NCI-H2081 (cell line): ENCODE measurements around the gene GPR156.
"Not testable (repeated sequence)": the region's sequence is repeated elsewhere in the genome, so short reads cannot be mapped to it uniquely, and the experiment has no call there.

ENCODE experiments used
- DNase-seq, 2 experiments: peaks; one replicate each; lab custom pipeline; 2025; lab: John Stamatoyannopoulos, UW

Gene GPR156

DNA sequence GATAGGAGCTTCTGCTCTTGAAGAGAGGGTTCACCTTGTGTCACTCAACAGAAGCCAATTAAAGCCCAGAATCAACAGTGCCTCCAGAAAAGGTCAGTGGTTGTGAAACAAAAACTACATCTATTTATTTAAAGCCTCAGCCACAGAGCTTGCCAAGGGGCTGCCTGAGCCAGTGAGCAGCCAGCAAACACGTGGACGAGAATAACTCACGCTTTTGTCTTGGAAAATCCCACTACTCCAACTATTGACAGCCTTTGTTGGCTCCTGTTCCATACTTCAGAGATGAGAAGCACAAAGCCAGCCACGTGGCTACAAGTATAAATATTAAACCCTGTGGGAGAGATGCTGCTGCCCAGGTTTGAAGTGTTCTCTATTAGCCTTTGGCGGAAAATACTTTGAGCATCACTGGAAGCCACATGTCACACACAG, 10.3 kb downstream of the GPR156 start:
- DNase-seq: peak in 1 of 2 experiments; percentile 33

DNA sequence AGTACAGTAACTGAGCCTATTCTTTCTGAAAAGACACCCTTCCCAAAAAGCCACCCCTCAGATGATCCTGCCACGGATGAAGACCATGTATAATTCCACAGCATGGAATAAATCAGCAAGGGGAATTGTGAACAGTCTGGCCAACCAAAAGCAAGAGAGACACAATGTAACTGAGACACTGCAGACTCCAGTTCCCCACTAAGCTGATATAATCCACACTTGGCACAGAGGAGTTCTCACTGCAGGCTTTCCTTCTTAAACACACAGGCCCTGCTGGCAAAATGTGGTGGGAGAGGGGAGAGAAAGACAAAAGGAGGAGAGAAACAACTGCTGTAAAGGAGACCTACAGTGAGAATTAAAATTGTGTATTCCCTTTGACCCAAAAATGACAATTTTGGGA, 12.7 kb downstream of the GPR156 start:
- no peak for DNase-seq

DNA sequence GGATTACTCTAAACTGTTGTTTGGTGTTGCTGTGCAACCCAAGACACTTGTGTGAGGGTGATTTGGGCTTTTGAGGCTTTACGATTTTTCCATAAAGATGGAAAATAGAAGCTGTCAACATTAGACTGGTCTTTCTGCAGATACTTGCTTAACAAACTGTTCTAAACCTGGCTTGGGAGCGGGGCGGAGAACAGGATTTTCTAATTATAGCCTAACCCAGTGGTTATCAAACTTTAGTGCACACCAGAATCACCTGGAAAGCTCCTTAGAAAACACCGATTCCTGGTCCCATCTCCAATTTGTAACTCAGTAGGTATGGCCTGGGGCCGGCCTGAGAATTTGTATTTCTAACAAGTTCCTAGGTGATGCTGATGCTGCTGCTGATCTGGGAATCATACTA, 19.0 kb downstream of the GPR156 start:
- no peak for DNase-seq

DNA sequence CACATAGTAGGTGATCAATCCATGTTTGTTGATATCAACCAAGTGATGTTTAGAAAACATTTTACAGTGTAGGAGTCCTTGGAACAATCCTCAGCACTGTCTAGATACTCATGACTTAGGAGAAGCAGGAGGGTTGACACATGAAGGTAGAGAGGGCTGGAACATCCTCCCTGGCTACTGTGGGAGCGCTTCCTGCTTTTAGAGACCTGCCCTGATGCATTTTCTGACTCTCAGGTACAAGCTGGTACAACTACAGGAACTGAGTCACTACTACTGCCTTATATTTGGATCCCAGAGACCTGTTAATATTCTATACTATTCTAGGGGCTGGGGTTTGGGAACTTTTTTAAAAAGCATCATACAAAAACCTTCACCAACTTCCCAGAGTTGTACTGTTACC, 20.1 kb downstream of the GPR156 start:
- DNase-seq: no peak

DNA sequence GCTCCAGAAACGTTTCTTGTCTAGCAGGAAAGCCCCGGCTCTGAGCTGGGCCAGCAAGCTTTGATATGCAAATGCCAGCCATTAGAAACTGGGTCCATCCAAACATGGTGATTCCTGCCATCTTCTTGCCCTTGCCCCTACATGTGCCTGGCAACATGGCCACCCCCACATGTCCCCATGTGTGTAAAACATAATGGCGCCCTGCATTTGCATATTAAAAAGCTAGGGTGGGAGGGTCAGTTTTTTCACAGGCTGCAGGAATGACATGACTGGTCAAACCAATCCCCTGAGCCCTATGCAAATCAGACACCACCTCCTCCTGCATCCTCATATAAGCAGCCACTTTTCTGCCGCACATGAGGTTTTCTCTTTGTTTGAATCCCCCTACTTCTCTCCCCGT, 21.2 kb downstream of the GPR156 start:
- no peak for DNase-seq

DNA sequence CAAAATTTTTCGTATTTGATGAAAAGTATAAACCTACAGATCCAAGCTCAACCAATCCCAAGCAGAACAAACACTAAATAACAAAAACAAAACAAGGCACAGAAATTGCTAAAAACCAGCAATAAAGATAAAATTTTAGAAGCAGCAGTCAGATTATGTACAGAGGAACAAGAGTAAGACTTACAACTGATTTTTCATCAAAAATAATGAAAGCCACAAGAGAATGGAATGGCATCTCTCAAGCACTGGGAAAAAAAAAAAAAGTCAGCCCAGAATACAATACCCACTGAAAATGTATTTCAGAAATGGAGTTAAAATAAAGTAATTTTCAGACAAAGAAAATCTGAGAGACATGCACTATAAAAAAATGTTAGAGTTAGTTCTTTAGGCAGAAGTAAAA, 27.0 kb downstream of the GPR156 start:
- DNase-seq: no peak

DNA sequence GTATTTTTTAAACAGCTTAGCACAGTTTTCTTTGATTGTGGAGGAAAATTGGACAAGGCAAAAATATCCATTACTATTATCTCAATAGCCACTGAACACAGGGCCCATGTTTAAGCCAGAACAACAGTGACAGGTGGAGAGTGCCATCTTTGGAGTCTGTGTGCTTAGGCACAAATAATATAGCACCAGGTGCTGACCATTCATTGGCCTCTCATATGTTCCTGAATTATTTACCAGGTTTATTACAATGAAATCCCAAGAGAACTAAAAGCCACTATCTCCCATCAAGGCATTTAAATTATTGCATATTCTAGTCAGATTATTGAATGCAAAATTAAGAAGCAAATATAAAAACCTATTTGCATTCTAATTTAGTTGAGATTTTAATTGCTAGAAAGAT, 39.6 kb downstream of the GPR156 start:
- DNase-seq: peak in 1 of 2 experiments; percentile 10

DNA sequence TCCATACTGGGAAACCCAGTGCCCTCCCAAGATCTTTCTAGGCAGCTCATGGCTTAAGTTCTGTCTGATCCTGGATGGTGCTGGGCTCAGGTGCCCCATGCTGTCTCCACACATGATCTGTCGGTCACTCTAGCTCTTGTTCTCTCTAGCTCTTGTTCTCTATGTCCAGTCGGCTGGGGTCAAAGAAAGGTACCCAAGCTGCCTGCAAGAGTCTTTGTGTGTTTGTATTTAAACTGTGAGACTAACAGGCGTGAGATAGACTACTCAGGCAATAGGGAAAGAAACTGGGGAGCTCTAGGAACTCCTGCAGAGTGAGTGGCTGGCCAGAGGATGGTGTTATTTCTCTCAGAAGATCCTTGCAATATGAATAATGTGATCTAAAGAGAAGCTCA, 40.2 kb downstream of the GPR156 start:
- peak in 1 of 2 experiments; percentile 26 for DNase-seq

DNA sequence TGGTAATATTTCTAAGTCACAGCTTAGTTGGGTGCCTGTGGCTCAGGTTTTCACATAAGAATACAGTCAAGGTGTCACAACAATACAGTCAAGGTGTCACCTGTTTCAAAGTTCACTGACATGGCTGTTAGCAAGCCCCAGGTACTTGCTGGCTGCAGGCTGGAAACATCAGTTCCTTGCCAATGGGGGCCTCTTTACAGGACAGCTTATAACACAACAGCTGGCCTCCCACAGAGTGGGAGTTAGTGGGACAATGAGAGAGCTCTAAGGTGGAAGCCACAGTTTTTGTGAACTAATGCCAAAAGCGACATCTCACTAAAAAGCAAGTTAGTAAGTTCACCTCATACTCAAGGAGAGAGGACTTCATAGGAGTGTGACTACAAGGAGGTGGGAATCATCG, 45.4 kb downstream of the GPR156 start:
- no peak for DNase-seq

DNA sequence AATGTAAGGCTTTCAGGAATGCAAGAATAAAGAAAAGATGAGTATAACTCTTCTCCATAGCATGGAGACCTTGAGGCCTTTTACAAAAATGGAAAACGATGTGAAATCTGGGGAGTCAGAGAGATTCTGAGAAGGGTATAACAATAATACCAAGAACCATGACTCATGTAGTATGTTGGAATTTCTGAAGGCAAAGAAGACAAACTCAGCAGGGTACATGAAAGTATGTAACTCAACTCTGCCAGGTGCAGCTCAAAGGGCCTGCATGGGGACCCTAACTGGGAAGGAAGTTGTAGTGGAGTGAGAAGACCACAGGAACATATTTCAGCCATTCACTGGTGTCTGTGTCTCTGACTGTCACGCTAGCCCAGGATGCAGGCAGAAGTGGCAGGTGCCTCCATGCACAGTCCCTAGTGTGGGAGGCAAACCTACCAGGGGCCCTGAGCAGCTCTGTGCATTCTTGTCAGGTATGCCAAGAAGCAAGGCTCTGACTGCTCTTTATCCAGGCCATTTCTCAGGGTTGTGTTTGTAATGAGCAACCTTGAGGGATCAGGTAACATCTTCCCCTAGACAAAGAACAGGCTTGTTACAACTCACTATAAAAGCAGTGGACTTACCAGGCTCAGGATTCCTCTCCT, 57.2 kb downstream of the GPR156 start:
- DNase-seq: no peak

DNA sequence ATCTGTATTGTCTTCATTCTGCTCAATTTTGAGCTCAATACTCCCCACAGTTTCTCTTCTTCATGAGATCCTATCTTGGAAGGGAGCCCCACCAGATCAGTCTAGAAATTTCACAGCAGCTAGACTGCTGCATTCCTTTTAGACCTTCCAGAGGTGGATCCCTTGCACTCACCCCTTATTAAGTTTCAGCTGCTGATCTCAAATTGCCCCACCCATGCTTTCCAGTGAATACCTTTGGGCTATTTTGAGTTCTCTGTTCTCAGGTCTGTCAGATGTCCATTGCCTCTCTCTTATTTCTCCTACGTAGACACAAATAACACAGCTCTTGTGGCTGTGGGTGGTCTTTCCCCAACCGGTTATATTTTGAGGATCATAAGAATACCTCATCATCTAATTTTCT, 60.8 kb downstream of the GPR156 start:
- DNase-seq: no peak

DNA sequence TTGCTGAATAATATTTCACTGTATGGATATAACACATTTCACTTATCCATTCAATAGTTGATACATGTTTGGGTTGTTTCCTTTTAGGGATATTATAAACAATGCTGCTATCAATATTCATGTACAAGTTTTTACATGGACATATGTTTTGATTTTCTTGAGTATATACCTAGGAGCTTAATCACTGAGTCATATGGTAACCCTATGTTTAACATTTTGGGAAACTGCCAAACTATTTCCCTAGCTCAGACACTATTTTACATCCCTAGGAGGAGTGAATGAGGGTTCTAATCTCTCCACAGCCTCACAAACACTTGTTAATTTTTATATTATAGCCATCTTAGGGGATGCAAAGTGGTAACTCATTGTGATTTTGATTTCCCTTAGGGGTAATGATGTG, 66.0 kb downstream of the GPR156 start:
- DNase-seq: no peak

DNA sequence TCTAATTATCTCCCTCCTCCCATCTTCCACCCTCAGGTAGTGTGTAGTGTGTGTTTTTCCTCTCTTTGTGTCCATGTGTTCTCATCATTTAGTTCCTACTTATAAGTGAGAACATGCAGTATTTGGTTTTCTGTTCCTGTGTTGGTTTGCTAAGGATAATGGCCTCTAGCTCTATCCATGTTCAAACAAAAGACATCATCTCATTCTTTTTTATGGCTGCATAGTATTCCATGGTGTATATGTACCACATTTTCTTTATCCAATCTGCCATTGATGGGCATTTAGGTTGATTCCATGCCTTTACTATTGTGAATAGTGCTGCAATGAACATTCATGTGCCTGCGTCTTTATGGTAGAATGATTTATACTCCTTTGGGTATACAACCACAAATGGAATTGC, 68.4 kb downstream of the GPR156 start:
- not testable (repeated sequence) for DNase-seq

DNA sequence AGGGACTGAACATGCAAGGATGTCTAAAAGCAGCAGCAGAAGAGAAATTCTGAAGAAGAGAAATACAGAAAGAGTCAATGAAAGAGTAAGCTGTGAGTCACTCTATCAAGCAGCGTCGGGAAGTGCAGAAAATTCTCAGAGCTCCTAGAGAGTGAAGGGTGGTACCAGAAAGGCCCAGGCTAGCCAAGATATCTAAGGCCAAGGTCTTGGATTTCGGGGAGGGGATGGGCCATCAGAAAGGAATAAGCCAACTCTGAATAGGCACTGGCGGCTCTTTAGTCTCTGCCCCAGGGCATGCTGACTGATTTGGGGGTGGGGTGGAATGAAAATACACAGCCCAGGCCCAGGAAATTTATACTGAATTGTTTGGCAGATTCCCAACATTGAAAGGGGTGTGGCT, 70.8 kb downstream of the GPR156 start:
- peak in 1 of 2 experiments; percentile 24 for DNase-seq

DNA sequence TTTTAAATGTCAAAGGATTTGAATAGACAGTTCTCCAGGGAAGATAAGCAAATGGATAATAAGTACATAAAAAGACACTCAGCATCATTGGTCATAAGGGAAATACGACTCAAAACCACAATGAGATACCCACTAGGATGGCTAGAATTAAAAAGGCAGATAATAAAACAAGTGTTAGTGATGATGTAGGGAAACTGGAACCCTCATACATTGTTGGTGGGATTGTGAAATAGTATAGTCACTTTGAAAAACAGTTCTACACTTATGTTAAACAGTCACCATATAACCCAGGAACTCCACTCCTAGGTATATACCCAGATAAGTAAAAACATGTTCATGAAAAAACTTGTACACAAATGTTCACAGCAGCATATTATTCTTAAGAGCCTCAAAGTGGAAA, 72.5 kb downstream of the GPR156 start:
- DNase-seq: no peak

DNA sequence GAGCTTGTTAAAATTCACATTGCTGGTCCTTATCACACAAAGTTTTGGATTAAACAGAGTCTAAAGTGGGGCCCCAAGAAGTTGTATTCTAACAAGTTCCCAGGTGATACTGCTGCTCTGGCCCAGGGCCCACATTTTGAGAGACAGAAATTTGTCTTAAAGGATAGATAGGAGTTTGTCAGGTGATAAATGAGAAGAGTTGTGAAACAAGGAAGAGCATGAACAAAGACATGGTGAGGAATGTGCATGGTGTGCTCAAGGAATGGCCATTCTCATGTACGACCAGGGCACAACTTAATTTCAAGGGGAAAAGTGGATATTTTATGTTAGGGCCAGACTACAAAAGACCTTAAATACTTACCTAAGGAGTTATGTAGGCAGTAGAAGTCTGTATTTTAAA, 75.6 kb downstream of the GPR156 start:
- no peak for DNase-seq

DNA sequence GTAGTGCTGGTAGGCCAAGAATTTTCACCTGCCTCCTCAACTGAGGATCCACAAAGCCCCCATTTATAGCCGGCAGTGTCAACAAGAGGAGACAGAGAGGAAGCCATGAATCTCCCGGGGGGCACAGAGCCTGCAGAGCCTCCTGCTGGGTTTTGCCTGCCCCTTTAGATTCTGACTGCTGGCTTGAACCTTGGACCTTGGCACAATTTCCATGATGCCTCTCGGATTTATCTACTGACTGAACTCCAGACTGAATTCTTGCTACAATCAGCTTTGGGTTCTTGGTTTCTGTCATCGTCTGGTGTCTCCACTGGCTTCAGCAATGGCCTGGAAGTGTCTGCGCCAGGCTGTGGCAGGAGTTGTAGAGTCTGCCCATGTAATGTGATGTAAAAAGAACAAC, 80.7 kb downstream of the GPR156 start:
- DNase-seq: no peak

DNA sequence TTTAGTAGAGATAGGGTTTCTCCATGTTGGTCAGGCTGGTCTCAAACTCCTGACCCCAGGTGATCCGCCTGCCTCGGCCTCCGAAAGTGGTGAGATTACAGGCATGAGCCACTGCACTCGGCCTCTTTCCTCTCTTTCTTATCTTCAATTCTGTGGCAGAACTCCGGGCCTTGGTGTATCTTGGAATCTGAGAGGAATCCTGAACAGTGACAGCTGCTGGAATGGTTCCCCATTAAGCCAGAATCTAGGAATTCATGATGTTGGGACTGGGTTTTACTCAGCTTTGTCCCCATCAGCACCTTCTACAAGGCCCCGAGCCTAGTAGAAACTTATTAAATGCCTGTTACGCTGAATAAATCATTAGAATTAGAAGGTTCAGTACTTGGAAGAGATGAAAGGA, 81.4 kb downstream of the GPR156 start:
- DNase-seq: no peak

DNA sequence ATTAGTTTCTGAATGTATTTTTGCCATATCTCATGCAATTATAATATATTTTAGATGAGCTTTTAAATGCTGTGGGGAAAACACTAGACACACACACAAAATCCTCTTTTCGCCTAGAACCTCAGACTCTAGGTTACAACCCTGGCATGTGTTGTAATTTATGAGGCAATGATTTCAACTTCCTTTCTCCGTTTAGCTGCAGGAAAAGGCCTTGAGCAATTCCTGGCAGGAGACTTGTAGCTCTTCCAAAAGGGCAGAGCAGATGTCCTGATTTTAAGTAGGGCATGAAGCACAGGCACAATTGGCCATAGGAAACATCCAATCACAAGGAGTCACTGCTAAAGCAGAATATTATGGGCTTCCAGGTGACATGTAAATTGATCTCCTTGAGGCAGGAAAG, 82.0 kb downstream of the GPR156 start:
- DNase-seq: peak in 1 of 2 experiments; percentile 64

DNA sequence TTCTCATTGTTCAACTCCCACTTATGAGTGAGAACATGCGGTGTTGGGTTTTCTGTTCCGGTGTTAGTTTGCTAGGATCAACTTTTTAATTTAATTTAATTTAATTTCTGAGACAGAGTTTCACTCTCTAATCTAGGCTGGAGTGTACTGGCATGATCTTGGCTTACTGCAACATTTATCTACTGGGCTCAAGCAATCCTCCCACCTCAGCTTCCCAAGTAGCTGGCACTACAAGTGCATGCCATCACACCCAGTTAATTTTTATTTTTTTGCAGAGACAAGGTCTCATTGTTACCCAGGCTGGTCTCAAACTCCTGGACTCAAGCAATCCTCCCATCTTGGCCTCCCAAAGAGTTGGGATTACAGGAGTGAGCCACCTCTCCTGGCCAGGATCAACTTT, 82.7 kb downstream of the GPR156 start:
- DNase-seq: no peak

DNA sequence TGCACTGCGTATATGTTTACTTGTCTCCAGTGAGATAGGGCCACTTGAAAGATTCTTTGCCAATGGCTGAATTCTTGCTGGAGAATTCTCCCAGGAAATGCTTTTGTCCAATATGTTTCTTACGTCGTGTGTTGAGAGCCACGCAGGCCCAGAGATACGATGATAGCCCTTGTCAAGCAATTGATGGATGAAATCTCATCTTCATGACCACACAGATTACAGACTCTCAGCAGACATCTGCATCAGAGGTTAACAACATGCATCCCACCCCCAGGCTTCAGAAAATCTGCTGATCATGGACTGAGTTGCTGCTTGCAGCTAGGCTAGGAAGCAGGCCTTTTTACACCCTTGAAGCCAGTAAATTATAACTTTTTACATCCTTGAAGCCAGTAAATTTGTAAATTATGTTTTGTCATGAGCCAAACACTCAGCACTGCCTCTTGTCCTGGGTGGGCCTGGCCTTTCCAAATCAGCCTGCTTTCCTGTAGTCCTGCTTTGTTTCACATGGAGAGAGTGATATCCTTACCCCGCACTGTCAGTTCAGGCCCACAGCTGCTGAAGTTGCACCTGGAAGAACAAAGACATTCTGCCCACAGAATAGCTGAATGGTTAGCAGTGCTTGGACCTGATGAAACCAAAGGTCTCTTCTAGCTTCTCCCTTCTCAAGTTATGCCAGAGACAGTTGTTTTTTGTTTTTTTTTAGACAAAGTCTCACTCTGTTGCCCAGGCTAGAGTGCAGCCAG, 84.4 kb downstream of the GPR156 start:
- no peak for DNase-seq

DNA sequence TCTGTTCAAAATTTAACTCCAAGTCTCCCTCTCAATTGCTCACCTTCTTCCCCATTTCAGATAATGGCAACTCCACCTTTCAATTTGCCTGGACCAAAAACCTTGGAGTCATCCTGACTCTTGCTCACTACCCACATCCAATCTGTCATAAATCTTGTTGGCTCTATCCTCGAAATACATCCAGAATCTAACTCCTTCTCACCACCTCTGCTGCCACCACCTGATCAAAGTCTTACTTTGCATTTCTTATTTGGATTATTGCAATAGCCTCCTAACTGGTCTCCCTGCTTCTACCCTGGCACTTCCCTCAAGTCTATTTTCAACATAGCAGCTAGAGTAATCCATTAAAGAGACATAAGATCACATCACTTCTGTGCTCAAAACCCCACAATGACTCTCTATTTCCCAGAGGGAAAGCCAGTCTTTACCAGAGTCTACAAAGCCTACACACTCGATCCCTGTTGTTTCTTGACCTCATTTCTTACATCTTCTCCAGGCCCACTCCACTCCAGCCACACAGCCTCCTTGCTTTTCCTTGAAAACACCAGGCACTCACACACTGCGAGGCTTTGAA, 86.6 kb downstream of the GPR156 start:
- peak in 1 of 2 experiments; percentile 27 for DNase-seq

DNA sequence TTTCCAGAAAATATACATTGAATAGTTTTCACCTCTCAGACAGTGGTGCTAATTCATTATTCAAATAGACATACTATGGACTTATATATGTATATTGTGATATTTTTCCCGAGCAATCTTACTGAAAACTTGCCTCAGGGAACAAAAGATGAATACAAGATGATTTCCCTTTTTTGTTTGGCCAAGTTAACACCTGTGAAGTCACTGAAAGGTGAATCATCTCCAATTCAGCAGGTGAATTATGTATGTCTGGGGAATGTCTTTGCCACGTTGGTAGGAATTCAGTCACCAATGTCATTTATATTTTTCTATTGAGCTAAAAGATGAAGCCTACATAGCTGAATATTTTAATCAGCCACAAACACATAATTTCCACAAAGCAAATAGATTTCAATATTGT, 88.2 kb downstream of the GPR156 start:
- DNase-seq: no peak

DNA sequence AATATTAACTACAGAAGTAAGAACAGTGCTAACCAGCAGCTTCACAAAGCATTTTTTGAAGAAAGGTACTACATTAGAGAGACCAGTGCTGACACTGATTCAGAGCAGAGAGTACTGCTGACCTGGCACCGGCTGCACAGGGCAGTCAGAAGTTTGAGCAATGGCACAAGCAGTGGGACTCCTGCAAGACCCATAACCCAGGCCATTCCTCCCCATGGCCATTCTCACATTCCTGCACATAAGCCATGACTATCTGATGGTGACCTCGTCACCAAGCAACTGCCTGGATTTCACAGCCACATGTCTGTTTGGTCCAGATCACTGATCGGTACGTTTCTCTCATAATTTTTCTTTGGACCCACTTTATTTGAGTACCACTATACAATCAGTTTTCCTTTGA, 88.7 kb downstream of the GPR156 start:
- DNase-seq: no peak
